Measurements from ENCODE around the gene KLHL41. TPM values are rescaled to one million over a fixed set of nuclear protein-coding genes. Genes with fewer than 3 reads are reported as not detected.
"Not testable (repeated sequence)": the region's sequence is repeated elsewhere in the genome, so short reads cannot be mapped to it uniquely, and the experiment has no call there.

The KLHL41 gene
- total RNA-seq, 1 donor from 2014 or later = not detected

DNA sequence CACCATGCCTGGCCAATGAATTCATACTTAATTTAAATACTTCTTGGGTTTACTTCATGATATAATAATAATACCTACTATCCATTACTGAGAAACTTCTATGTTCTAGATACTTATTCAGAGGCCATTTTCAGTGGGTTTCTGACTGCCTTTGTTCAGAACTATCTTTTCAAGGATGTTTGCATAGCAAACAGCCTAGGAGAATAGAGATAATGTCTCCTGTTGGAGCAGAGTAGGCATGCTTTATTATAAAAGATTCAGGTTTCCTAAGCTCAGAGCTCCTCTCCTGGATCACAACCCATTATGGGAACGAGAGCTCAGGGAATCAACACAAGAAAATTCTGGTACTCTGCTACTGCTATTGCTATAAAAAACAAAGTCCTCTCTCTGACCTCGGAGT is 53.0 kb downstream of the KLHL41 start:
- no peak overlapping the region for H3K4me3 ChIP-seq (ENCODE audit: insufficient read depth, low read depth, low read length)
- H3K27me3 Mint-ChIP-seq (ENCODE audit: low read depth, unreplicated experiment) = no peaks in the 10 kb centered on the region
- H3K27ac ChIP-seq (ENCODE audit: low read depth, low read length) = no peak overlapping the region
- H3K9ac ChIP-seq (ENCODE audit: low read length) = no peak overlapping the region
- H3K4me1 Mint-ChIP-seq (ENCODE audit: low read depth, unreplicated experiment) = no peaks in the 10 kb centered on the region
- H3K4me3 Mint-ChIP-seq (ENCODE audit: unreplicated experiment) = no peak overlapping the region
- DNase-seq (ENCODE audit: low read depth) (no peak), FAIRE-seq (no peak)
- H3K9me3 ChIP-seq (ENCODE audit: insufficient read depth, low read depth, low read length) = no peaks in the 10 kb centered on the region
- no peak overlapping the region for H3K4me2 ChIP-seq (ENCODE audit: low read length)
- H3K27me3 ChIP-seq (ENCODE audit: insufficient read depth, low read length) = no peaks in the 10 kb centered on the region
- H3K36me3 ChIP-seq (ENCODE audit: insufficient read depth, low read length) = peaks cover 11% of the 10 kb centered on the region
- H3K4me1 ChIP-seq (ENCODE audit: insufficient read depth, low read length) = no peaks in the 10 kb centered on the region
- TF ChIP-seq EZH2 (IDR thresholded peaks at IDR 0.05; ENCODE audit: insufficient read depth, low read length) = no peak
- TF ChIP-seq, protein P1, sequence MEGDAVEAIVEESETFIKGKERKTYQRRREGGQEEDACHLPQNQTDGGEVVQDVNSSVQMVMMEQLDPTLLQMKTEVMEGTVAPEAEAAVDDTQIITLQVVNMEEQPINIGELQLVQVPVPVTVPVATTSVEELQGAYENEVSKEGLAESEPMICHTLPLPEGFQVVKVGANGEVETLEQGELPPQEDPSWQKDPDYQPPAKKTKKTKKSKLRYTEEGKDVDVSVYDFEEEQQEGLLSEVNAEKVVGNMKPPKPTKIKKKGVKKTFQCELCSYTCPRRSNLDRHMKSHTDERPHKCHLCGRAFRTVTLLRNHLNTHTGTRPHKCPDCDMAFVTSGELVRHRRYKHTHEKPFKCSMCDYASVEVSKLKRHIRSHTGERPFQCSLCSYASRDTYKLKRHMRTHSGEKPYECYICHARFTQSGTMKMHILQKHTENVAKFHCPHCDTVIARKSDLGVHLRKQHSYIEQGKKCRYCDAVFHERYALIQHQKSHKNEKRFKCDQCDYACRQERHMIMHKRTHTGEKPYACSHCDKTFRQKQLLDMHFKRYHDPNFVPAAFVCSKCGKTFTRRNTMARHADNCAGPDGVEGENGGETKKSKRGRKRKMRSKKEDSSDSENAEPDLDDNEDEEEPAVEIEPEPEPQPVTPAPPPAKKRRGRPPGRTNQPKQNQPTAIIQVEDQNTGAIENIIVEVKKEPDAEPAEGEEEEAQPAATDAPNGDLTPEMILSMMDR (IDR thresholded peaks at IDR 0.05; ENCODE audit: insufficient read depth, low read depth, low read length) = no peak
- no peak overlapping the region for H3K27ac Mint-ChIP-seq (ENCODE audit: unreplicated experiment)
- no peaks in the 10 kb centered on the region for H4K20me1 ChIP-seq (ENCODE audit: insufficient read depth, low read length)
- H3K79me2 ChIP-seq (ENCODE audit: insufficient read depth, low read length) = no peaks in the 10 kb centered on the region
- H2AFZ ChIP-seq (ENCODE audit: low read depth, low read length) = no peak overlapping the region
- no peaks in the 10 kb centered on the region for H3K9me3 Mint-ChIP-seq (ENCODE audit: unreplicated experiment)
- peaks cover 5% of the 10 kb centered on the region for H3K36me3 Mint-ChIP-seq (ENCODE audit: low read depth, unreplicated experiment)

DNA sequence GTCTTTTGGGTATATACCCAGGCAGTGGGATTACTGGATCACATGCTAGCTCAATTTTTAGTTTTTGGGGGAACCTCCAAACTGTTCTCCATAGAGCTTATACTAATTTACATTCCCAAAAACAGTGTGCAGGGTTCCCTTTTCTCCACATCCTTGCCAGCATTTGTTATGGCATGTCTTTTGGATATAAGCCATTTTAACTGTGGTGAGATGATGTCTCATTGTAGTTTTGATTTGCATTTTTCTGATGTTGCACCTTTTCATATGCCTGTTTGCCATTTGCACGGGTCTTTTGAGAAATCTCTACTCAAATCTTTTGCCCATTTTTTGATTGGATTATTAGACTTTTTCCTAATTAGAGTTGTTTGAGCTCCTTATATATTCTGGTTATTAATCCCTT is 56.2 kb downstream of the KLHL41 start:
- FAIRE-seq = no peak
- Histone ChIP-seq H3K9ac (ENCODE audit: low read length) (no peak overlapping the region), H3K4me2 (ENCODE audit: low read length) (no peak overlapping the region), H2AFZ (ENCODE audit: low read depth, low read length) (no peak overlapping the region), H3K4me3 (ENCODE audit: insufficient read depth, low read depth, low read length) (no peak overlapping the region), H3K4me1 (ENCODE audit: insufficient read depth, low read length) (no peaks in the 10 kb centered on the region), H3K27ac (ENCODE audit: low read depth, low read length) (no peak overlapping the region), H3K79me2 (ENCODE audit: insufficient read depth, low read length) (no peaks in the 10 kb centered on the region), H3K9me3 (ENCODE audit: insufficient read depth, low read depth, low read length) (no peaks in the 10 kb centered on the region), H3K36me3 (ENCODE audit: insufficient read depth, low read length) (no peaks in the 10 kb centered on the region), H4K20me1 (ENCODE audit: insufficient read depth, low read length) (no peaks in the 10 kb centered on the region), H3K27me3 (ENCODE audit: insufficient read depth, low read length) (no peaks in the 10 kb centered on the region)
- Mint-ChIP-seq H3K9me3 (ENCODE audit: unreplicated experiment) (no peaks in the 10 kb centered on the region), H3K27me3 (ENCODE audit: low read depth, unreplicated experiment) (no peaks in the 10 kb centered on the region), H3K4me3 (ENCODE audit: unreplicated experiment) (no peak overlapping the region), H3K4me1 (ENCODE audit: low read depth, unreplicated experiment) (no peaks in the 10 kb centered on the region), H3K36me3 (ENCODE audit: low read depth, unreplicated experiment) (peaks cover 5% of the 10 kb centered on the region), H3K27ac (ENCODE audit: unreplicated experiment) (no peak overlapping the region)
- DNase-seq (ENCODE audit: low read depth) = no peak
- TF ChIP-seq, protein P1 (IDR thresholded peaks at IDR 0.05; ENCODE audit: insufficient read depth, low read depth, low read length) = no peak
- no peak for TF ChIP-seq EZH2 (IDR thresholded peaks at IDR 0.05; ENCODE audit: insufficient read depth, low read length)

- no peaks in the 10 kb centered on the region for H4K20me1 ChIP-seq (ENCODE audit: insufficient read depth, low read length)
- no peaks in the 10 kb centered on the region for H3K9me3 Mint-ChIP-seq (ENCODE audit: unreplicated experiment)
Observed at GRCh38 chr2:169569948-169570347, 60.4 kb downstream of the KLHL41 start.

DNA sequence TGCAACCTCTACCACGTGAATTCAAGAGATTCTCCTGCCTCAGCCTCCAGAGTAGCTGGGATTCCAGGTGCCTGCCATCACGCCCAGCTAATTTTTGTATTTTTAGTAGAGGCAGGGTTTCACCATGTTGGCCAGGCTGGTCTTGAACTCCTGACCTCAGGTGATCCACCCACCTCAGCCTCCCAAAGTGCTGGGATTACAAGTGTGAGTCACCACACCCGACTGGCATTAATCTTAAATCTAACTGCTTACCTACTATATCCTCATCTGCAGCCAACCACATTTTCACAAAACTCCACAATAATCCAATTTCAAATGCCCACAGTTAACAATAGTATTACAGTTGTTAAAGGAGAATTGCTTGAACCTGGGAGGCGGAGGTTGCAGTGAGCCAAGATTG is 61.2 kb downstream of the KLHL41 start:
- H3K9ac ChIP-seq (ENCODE audit: low read length); H3K36me3 ChIP-seq (ENCODE audit: insufficient read depth, low read length); H3K4me2 ChIP-seq (ENCODE audit: low read length); H3K4me1 ChIP-seq (ENCODE audit: insufficient read depth, low read length); H3K36me3 Mint-ChIP-seq (ENCODE audit: low read depth, unreplicated experiment); H3K27me3 Mint-ChIP-seq (ENCODE audit: low read depth, unreplicated experiment); H3K4me3 Mint-ChIP-seq (ENCODE audit: unreplicated experiment); H3K27ac ChIP-seq (ENCODE audit: low read depth, low read length); H3K9me3 Mint-ChIP-seq (ENCODE audit: unreplicated experiment); H3K27ac Mint-ChIP-seq (ENCODE audit: unreplicated experiment); H3K4me3 ChIP-seq (ENCODE audit: insufficient read depth, low read depth, low read length); H3K4me1 Mint-ChIP-seq (ENCODE audit: low read depth, unreplicated experiment); H3K9me3 ChIP-seq (ENCODE audit: insufficient read depth, low read depth, low read length); H4K20me1 ChIP-seq (ENCODE audit: insufficient read depth, low read length); H2AFZ ChIP-seq (ENCODE audit: low read depth, low read length); FAIRE-seq; H3K27me3 ChIP-seq (ENCODE audit: insufficient read depth, low read length); DNase-seq (ENCODE audit: low read depth): not testable (repeated sequence)
- H3K79me2 ChIP-seq (ENCODE audit: insufficient read depth, low read length) = peaks cover 24% of the 10 kb centered on the region

More at GRCh38 chr2:169569948-169570347, 60.4 kb downstream of the KLHL41 start:
- H3K4me1 ChIP-seq (ENCODE audit: insufficient read depth, low read length) = peaks cover 4% of the 10 kb centered on the region
- H3K36me3 ChIP-seq (ENCODE audit: insufficient read depth, low read length) = no peaks in the 10 kb centered on the region
- no peak for FAIRE-seq
- TF ChIP-seq, protein P1 (IDR thresholded peaks at IDR 0.05; ENCODE audit: insufficient read depth, low read depth, low read length) = no peak
- TF ChIP-seq EZH2 (IDR thresholded peaks at IDR 0.05; ENCODE audit: insufficient read depth, low read length) = no peak
- H3K9ac ChIP-seq (ENCODE audit: low read length) = no peak overlapping the region
- Mint-ChIP-seq H3K4me3 (ENCODE audit: unreplicated experiment) (no peak overlapping the region), H3K27me3 (ENCODE audit: low read depth, unreplicated experiment) (no peaks in the 10 kb centered on the region), H3K27ac (ENCODE audit: unreplicated experiment) (no peak overlapping the region), H3K4me1 (ENCODE audit: low read depth, unreplicated experiment) (peaks cover 3% of the 10 kb centered on the region), H3K36me3 (ENCODE audit: low read depth, unreplicated experiment) (peaks cover 5% of the 10 kb centered on the region)
- H3K79me2 ChIP-seq (ENCODE audit: insufficient read depth, low read length) = peaks cover 24% of the 10 kb centered on the region
- no peaks in the 10 kb centered on the region for H3K9me3 ChIP-seq (ENCODE audit: insufficient read depth, low read depth, low read length)
- no peak overlapping the region for H3K4me2 ChIP-seq (ENCODE audit: low read length)
- no peaks in the 10 kb centered on the region for H3K27me3 ChIP-seq (ENCODE audit: insufficient read depth, low read length)
- no peak overlapping the region for H3K4me3 ChIP-seq (ENCODE audit: insufficient read depth, low read depth, low read length)
- no peak overlapping the region for H3K27ac ChIP-seq (ENCODE audit: low read depth, low read length)
- no peak for DNase-seq (ENCODE audit: low read depth)
- no peak overlapping the region for H2AFZ ChIP-seq (ENCODE audit: low read depth, low read length)

Data from astrocyte (in vitro differentiated cells and primary cell).